HG03565 (cell line): ENCODE results near the gene EHD1.

Experiments
- ATAC-seq: cut with Tn5 transposase; IDR thresholded peaks from one replicate; pipeline ENCODE4 v1.9.1; 2021; ENCODE audit warnings: mild to moderate bottlenecking, moderate library complexity; ENCODE audit not compliant: unreplicated experiment

The EHD1 gene

DNA sequence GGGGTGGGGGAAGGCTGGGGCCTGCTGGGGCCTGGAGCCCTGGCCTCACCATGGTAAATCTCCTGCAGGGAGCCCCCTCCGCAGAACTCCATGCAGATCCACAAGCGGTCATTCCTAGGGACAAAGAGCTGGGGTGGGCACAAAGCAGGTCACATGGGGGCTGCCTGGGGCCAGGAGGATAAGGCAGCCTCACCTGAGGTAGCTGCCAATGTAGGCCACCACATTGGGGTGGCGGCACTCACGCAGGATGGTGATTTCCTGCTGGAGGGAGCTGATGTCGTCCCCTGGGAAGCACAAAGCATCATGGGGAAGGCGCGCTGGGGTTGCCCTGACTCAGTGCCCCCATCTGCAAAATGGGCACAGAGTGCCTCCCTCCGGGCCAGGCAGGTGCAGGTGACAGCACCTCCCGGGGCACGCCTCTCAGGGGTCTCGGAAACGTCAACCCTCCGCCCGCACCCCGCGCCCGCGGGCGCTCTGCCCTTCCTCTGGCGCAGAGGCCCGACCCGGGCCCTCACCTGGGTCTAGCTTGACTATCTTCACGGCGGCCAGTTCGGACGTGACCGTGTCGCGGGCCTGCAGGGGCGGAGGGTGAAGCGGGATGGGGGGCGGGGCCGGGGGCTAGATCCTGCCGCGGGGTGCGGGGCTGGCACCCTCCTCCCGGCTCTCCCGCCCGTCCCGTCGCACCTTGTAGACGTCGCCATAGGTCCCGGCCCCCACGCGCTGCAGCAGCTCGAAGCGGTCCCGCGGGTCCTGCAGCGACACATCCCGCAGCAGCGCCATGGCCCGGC, 75.9 kb downstream of the EHD1 start:
- no peak for ATAC-seq
